Stimulated activated CD4-positive, alpha-beta T cell treated with anti-CD3 and anti-CD28 coated beads, Interleukin-2, amount 100 ng/mL, for 48 hours (primary cell): ENCODE measurements around the gene WASHC3.
"Not testable (repeated sequence)": the region's sequence is repeated elsewhere in the genome, so short reads cannot be mapped to it uniquely, and the experiment has no call there.

Source experiments
- DNase-seq, 2 donors: peaks; one replicate each; pipeline ENCODE4 v3.0.0-alpha.2; 2020

WASHC3 gene

DNA sequence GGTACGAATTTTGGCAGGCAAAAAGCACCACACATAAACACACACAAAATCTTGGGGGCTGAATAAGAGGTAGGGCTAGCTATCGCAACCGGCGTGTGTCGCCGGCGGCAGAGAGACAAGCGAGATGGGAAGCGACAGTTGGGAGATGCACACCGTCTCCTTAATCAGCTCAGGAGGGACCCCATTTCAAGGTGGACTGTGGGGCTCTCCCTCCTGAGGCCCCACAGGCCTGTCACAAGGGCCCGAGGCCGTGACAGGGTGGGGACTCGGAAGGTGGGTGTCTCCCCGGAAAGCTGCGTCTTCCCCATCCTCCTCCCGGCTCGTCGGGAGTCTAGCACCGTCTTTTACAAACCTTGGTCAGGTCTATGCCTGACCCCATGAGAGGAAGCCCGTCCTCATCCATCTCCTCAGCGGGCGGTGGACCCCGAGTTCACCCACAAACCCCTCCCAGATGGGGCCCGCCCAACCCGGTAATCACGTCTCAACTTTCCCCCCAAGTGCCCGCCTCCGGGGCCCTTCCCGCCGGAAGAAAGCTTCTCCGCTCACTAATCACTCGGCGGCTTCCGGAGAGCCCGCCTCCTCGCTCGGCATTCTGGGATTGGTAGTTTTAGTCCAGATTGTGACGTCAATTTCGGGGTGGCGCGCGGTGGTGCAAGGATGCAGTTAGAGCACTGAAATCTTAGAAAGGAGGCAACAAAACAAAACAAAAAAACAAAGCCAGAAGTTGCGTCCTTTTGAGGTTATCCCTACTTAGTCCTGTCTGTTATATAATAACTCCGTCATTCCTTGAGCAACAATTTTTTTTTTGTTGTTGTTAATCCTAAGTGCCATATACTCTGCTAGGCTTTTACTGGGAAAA is at the start of gene WASHC3:
WASHC3 (minus strand) TSS at position 432 of the 859 bp plus-strand sequence; CDS start at position 403, 29 bp downstream.
- peak; percentile 89 for DNase-seq

GRCh38 chr12:102110782-102111181 is 49.0 kb upstream of the WASHC3 start:
- DNase-seq, result no peak

- no peak for DNase-seq
Observed at GRCh38 chr12:102107970-102108369, 46.2 kb upstream of the WASHC3 start.

GRCh38 chr12:102106905-102107304 is 45.1 kb upstream of the WASHC3 start:
- DNase-seq, result no peak

DNA sequence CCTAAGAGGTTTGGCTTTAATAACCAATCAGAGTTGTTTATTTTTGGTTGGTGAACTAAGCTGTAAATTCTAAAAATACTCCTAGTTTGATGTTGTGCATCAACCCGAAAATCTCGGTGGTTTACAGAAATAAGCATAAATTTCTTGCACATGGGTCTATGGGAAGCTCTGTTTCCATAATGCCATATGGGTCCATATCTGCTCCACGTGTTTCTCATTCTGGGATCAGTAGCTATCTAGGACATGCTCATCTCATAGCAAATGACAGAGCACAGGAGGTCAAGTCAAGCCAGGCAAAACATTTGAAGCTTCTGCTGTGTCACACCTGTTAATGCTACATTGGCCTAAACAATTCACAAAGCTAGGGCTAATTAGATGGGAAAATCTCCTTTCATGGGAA is 35.1 kb upstream of the WASHC3 start:
- DNase-seq, result no peak

DNA sequence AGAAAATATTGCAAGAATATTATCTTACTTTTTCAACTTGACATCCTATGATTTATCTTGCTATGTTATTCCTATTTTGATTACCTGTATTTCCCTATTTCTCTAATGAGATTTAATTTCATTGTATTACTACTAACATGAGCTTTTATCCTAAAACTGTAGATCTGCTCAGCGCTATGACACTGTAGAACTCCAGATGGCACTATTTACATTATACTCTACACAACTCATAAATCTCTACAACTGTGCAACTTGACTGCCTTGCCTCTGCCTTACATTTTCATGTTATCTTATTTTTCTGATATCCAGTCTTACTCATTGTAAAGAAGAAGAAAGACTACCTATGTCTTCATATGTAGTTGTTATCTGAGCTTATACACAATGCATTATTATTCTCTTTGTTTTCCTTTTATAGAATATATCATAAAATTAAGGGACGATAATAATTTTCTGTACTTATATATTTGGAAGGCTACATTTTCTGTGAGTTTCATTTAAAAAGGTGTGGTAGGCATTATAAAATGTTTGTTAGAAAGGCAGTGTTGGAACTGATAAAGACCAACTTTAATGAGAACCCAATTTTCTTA is 34.0 kb upstream of the WASHC3 start:
- DNase-seq, result no peak

GRCh38 chr12:102093319-102093718 is 31.5 kb upstream of the WASHC3 start:
- DNase-seq, result no peak

DNA sequence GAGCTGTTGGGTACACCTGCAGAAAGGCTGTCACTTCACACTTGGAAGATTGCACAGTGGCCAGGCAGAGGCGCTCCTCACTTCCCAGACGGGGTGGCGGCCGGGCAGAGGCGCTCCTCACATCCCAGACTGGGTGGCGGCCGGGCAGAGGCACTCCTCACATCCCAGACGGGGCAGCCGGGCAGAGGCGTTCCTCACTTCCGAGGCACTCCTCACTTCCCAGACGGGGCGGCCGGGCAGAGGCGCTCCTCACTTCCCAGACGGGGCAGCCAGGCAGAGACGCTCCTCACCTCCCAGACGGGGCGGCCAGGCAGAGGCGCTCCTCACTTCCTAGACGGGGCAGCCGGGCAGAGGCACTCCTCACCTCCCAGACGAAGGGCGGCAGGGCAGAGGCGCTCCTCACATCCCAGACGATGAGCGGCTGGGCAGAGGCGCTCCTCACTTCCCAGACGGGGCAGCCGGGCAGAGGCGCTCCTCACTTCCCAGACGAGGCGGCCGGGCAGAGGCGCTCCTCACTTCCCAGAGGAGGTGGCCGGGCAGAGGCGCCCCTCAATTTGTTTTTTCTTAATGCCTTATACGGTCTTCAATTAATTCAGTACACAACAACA is 27.5 kb upstream of the WASHC3 start:
- DNase-seq, result not testable (repeated sequence)

DNA sequence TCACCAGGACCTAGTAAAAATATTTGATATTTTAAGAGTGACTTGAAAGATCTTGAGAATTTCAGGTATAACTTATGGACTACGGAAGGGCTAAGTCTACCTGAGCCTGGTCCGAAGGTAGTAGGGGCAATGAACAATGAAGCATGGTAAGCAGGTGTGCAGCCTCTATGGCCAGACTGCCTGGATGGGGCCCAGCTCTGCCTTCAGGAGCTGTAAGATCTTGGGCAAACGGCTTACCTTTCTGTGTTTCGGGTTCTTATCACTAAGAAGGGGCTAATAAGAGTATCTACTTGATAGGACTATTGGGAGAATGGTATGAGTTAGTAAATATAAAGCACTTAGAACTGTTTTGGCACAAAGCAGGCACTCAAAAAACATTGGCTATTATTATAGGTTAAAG is 19.1 kb upstream of the WASHC3 start:
- DNase-seq, result no peak

- not testable (repeated sequence) for DNase-seq
Observed at GRCh38 chr12:102072092-102072491, 10.3 kb upstream of the WASHC3 start.

- no peak for DNase-seq
Observed at GRCh38 chr12:102069707-102070106, 7.9 kb upstream of the WASHC3 start.

GRCh38 chr12:102067574-102068258 is 5.9 kb upstream of the WASHC3 start:
- DNase-seq, result no peak

- no peak for DNase-seq
Observed at GRCh38 chr12:102064476-102064875, 2.7 kb upstream of the WASHC3 start.

GRCh38 chr12:102063069-102063468 is 1.3 kb upstream of the WASHC3 start:
- DNase-seq, result no peak

DNA sequence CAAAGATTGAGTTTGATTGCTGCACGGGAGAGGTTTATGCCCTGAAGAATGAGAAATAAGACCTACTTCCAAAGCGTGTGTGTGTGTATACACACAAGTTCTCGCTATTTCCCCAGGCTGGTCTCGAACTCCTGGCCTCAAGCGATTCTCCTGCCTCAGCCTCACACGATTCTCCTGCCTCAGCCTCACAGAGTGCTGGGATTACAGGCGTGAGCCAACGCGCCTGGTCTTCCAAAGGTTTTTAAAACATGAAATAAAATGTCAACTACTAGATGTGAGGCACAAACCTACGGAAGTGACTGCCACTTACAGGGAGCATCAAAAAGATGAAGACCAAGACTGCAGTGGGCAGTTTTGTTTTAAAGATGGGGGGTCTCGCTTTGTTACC is 622 bp upstream of the WASHC3 start:
- DNase-seq, result no peak

DNA sequence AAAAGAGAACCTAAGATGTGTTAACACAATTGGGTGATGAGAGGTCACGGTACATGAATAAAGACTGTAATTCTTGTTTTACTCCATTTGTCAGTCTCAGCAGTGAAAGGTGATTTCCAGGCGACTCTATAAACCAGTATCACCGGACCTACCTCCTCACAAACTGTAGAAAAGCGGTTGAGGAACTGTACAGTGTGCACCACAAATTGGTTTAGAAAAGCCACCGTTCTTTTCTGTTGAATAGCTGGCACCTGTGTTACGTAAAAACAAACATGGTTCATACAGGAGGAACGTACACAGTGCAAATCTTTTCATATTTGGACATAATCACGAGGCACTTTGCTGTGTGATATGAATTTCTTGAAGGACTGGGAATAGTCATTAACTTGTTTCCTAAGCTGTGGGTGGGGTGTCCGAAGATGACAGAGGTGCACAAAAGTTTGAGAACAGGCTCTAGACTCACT is 663 bp downstream of the WASHC3 start:
- no peak for DNase-seq

DNA sequence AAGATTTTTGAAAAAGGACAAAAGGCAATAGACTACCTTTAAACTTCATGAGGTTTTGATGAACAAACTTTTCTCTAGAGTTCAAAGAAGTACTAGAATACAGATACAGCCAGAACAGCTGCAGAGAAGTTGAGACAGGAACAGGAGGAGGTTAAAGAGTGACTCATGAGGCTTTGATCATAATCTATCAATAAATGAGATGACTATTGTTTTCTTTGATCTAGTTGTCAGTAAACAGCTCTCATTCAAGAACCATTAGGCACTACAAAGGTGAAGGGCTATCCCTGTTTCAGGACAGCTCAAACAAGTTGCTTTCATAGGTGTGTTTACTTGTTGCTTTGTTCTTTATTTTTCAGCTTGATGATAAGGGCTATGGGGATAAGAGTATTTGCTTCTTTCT is 2.4 kb downstream of the WASHC3 start:
- DNase-seq, result no peak

DNA sequence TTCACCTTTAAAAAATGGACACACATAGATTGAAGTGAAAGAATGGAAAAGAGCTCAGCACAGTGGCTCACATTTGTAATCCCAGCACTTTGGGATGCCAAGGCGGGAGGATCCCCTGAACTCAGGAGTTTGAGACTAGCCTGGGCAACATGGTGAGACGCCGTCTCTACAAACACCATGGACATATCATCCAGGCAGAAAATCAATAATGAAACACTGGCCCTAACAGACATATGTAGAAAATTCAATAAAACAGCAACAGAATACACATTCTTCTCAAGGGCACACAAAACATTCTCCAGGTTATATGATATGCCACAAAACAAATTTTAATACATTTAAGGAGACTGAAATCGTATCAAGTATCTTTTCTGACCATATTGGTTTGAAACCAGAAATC is 7.4 kb downstream of the WASHC3 start:
- DNase-seq, result no peak

DNA sequence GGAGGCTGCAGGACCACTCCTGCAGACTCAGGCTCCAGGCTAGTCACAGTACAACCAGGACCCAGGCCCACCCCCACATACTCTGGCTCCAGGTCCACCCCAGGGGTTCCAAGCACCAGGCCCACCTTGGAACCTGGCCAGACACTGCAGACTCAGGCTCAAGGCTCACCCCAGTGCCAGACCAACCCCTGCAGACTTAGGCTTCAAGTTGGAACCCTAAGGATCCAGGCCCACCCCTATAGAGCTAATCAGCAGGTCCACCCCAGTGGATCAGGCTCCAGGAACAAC is 8.8 kb downstream of the WASHC3 start:
- no peak for DNase-seq

GRCh38 chr12:102052192-102053061 is 9.4 kb downstream of the WASHC3 start:
- no peak for DNase-seq

GRCh38 chr12:102051431-102051965 is 10.3 kb downstream of the WASHC3 start:
- DNase-seq, result no peak
